ENCODE results near the gene BZW2. TPM values are rescaled to one million over a fixed set of nuclear protein-coding genes. Genes with fewer than 3 reads are reported as not detected.
"Not testable (repeated sequence)": the region's sequence is repeated elsewhere in the genome, so short reads cannot be mapped to it uniquely, and the experiment has no call there.

The BZW2 gene
- total RNA-seq, 6 donors from 2014 or later, result 27.9 to 63.7 (median 31.9) TPM

DNA sequence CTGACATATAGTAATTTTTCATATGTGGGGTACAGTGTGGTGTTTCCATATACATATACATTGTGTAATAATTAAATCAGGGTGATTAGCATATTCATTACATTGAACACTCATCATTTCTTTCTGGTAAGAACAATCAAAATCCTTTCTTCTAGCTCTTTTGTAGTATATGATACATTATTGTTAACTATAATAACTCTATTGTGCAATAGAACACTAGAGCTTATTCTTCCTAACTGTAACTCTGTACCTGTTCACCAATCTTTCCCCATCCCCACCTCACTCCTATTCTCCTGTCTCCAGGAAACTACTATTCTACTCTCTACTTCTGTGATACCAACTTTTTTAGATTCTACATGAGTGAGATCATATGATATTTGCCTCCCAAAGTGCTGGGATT lies 9.4 kb downstream of the BZW2 start:
- no peak for TF ChIP-seq EP300 (IDR thresholded peaks at IDR 0.05)
- Histone ChIP-seq H3K4me1 (peaks cover 0 to 15% (median 9%) of the 10 kb centered on the region in 4 donors), H3K4me3 (no peak overlapping the region), H3K27ac (no peak overlapping the region), H3K36me3 (no peaks in the 10 kb centered on the region), H3K9me3 (no peaks in the 10 kb centered on the region), H3K27me3 (no peaks in the 10 kb centered on the region)
- ATAC-seq (ENCODE audit: low FRiP score in 2 of 2), result no peak
- no peak for DNase-seq

GRCh38 chr7:16656141-16656540 lies 10.2 kb downstream of the BZW2 start:
- H3K9me3 ChIP-seq, result no peaks in the 10 kb centered on the region
- H3K27me3 ChIP-seq, result no peaks in the 10 kb centered on the region
- TF ChIP-seq POLR2AphosphoS5 (IDR thresholded peaks at IDR 0.05) (no peak), EP300 (IDR thresholded peaks at IDR 0.05) (no peak), CTCF (IDR thresholded peaks at IDR 0.05) (no peak), POLR2A (IDR thresholded peaks at IDR 0.05) (no peak)
- ATAC-seq (ENCODE audit: low FRiP score in 2 of 2) (no peak), DNase-seq (no peak)
- H3K27ac ChIP-seq, result no peak overlapping the region
- H3K4me3 ChIP-seq, result no peak overlapping the region
- WGBS, 2 donors, result 76 to 91% methylated on average over 1 of the region's 1 CpG
- H3K36me3 ChIP-seq, result no peaks in the 10 kb centered on the region
- peaks cover 0 to 15% (median 8%) of the 10 kb centered on the region in 4 donors for H3K4me1 ChIP-seq

DNA sequence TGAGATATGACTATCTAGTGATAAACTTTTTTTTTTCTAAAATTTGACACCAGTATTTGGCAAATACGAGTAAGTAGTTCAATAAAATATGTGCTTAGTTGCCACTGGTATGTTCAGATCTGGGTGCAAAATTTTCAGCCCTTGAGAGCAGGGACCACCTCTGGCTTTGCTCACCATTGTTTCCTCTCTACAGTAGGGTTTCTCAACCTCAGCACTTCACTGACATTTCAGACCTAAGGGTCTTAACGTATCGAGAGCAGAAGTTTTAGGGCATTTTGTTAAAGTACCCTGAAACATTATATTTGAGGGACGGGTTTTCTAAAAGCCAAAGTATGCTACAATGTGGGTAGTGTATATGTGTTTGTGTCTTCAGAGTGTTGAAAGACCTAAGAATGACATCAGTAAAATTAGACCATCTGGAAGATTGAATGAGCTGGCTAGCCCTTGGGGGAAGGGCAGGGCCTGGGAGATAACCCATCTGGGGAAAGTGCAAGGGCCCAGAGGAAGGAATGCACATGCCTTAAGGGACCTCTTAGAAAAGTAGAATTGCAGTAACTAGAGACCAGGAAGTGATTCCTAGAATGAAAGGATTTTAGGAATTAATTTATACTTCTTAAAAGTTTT lies 11.8 kb downstream of the BZW2 start:
- H3K9me3 ChIP-seq, result no peaks in the 10 kb centered on the region
- ATAC-seq (ENCODE audit: low FRiP score in 2 of 2) (peak; percentile 40 to 53), DNase-seq (peak in 1 of 2 donors; percentile 26)
- H3K27me3 ChIP-seq, result no peaks in the 10 kb centered on the region
- H3K4me1 ChIP-seq, result peaks cover 0 to 4% (median 0%) of the 10 kb centered on the region in 4 donors
- 79 to 80% methylated on average over 4 of the region's 4 CpGs for WGBS, 2 donors
- H3K27ac ChIP-seq, result no peak overlapping the region
- no peaks in the 10 kb centered on the region for H3K36me3 ChIP-seq
- no peak overlapping the region for H3K4me3 ChIP-seq
- TF ChIP-seq EP300 (IDR thresholded peaks at IDR 0.05) (no peak), CTCF (IDR thresholded peaks at IDR 0.05) (no peak), POLR2AphosphoS5 (IDR thresholded peaks at IDR 0.05) (no peak), POLR2A (IDR thresholded peaks at IDR 0.05) (no peak)

DNA sequence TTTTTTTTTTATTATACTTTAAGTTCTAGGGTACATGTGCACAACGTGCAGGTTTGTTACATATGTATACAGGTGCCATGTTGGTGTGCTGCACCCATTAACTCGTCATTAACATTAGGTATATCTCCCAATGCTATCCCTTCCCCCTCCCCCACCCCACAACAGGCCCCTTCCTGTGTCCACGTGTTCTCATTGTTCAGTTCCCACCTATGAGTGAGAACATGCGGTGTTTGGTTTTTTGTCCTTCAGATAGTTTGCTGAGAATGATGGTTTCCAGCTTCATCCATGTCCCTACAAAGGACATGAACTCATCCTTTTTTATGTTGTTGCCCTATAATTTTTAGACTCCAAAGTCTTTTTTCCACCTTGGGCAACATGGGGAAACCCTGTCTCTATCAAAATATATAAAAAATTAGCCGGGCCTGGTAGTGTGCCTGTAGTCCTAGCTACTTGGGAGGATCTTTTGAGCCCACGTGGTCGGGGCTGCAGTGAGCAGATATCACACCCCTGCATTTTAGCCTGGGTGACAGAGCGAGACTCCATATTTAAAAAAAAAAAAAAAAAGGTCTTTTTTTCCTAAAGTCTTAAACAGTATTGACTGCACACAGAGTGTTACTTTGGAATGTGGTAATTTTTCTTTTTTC lies 14.0 kb downstream of the BZW2 start:
- not testable (repeated sequence) for H3K4me1 ChIP-seq; H3K27me3 ChIP-seq; H3K9me3 ChIP-seq; H3K36me3 ChIP-seq; H3K27ac ChIP-seq; ATAC-seq (ENCODE audit: low FRiP score in 2 of 2); H3K4me3 ChIP-seq; DNase-seq
- 90 to 94% methylated on average over 8 of the region's 8 CpGs for WGBS, 2 donors

DNA sequence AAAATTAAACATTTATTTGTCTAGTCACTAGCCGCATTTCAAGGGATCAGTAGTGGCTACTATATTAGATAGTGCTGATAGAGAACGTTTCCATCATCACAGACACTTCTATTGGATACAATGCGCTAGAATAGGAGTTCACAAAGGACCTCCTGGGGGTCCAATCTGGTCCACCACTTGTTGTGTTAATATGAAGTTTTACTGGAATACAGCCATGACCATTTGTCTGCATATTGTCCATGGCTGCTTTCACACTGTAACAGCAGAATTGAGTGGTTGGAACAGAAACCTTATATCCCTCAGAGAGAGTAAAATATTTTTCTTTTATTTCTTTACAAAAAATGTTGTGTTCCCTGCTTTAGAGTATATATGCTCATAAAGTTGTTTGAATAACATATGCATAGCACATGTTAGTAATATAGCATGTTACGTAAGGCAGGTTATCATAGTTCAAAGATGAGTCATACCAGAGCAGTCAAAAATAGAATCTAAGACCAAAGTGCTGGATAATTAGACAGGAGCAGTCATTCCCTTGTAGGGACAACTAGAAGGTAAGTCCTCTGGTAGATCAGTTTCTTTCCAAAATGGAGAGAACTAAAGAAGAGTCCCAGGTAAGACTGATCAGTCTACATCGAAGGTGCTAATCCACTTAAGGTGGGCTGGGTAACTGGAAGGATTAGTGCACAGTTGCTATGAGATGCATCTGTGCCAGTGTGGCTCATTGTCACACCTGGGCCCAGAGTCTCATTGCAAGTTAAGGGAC lies 14.9 kb downstream of the BZW2 start:
- ATAC-seq (ENCODE audit: low FRiP score in 2 of 2) (peak in 1 of 2 donors; percentile 10), DNase-seq (no peak)
- 80 to 88% methylated on average over 5 of the region's 5 CpGs for WGBS, 2 donors
- H3K36me3 ChIP-seq, result no peaks in the 10 kb centered on the region
- no peak for TF ChIP-seq POLR2AphosphoS5 (IDR thresholded peaks at IDR 0.05)
- no peak for TF ChIP-seq POLR2A (IDR thresholded peaks at IDR 0.05)
- no peaks in the 10 kb centered on the region for H3K9me3 ChIP-seq
- no peak overlapping the region for H3K4me3 ChIP-seq
- no peak overlapping the region for H3K27ac ChIP-seq
- no peaks in the 10 kb centered on the region for H3K4me1 ChIP-seq
- H3K27me3 ChIP-seq, result no peaks in the 10 kb centered on the region

- no peaks in the 10 kb centered on the region for H3K36me3 ChIP-seq
- TF ChIP-seq CTCF (IDR thresholded peaks at IDR 0.05) (no peak), POLR2AphosphoS5 (IDR thresholded peaks at IDR 0.05) (no peak), POLR2A (IDR thresholded peaks at IDR 0.05) (no peak), EP300 (IDR thresholded peaks at IDR 0.05) (no peak)
- WGBS, 2 donors, result 97 to 100% methylated on average over 1 of the region's 1 CpG
- DNase-seq (no peak), ATAC-seq (ENCODE audit: low FRiP score in 2 of 2) (no peak)
- no peaks in the 10 kb centered on the region for H3K9me3 ChIP-seq
- no peaks in the 10 kb centered on the region for H3K27me3 ChIP-seq
- no peak overlapping the region for H3K27ac ChIP-seq
- no peak overlapping the region for H3K4me3 ChIP-seq
- no peaks in the 10 kb centered on the region for H3K4me1 ChIP-seq
Measured at GRCh38 chr7:16661924-16662323, 15.9 kb downstream of the BZW2 start.

Measured in upper lobe of left lung (tissue), 6 donors.